Tibial nerve (tissue), 4 donors: Measurements from ENCODE around the gene CLTC. TPM values are rescaled to one million over a fixed set of nuclear protein-coding genes. Genes with fewer than 3 reads are reported as not detected.

Source experiments
- DNase-seq, 2 donors: peaks; one replicate each; pipeline ENCODE4 v3.0.0-alpha.2; 2019; ENCODE audit warnings: low spot score in 2 of 2
- H3K27ac ChIP-seq, 4 donors: fragments of 200-600 bp; sonication (generic) in 3 of 4; one replicate each; pipeline ENCODE4 v1.5.1; 2017 to 2019; ENCODE audit warnings: mild to moderate bottlenecking in 1 of 4
- H3K27me3 ChIP-seq, 2 donors: fragments of 200-600 bp; sonication (generic) in 1 of 2; one replicate each; pipeline versions ENCODE4 v1.5.1 to v1.6.0; 2017 to 2019
- H3K36me3 ChIP-seq, 3 donors: fragments of 200-600 bp; sonication (generic); one replicate each; pipeline ENCODE4 v1.5.1; 2018 to 2019
- H3K4me1 ChIP-seq, 4 donors: fragments of 200-600 bp; sonication (generic) in 3 of 4; one replicate each; pipeline ENCODE4 v1.5.1; 2017 to 2019
- H3K4me3 ChIP-seq, 4 donors: fragments of 200-600 bp; sonication (generic) in 3 of 4; one replicate each; pipeline ENCODE4 v1.5.1; 2017 to 2019; ENCODE audit warnings: mild to moderate bottlenecking in 1 of 4, moderate library complexity in 1 of 4
- H3K9me3 ChIP-seq, 4 donors: fragments of 200-600 bp; sonication (generic) in 3 of 4; one replicate each; pipeline ENCODE4 v1.5.1; 2017 to 2019
- EP300 ChIP-seq, 2 donors: sonication (generic); formaldehyde crosslinking; IDR thresholded peaks; one replicate each; pipeline ENCODE4 v1.6.1; 2017; ENCODE audit warnings: antibody characterized with exemption in 2 of 2, mild to moderate bottlenecking in 1 of 2
- POLR2A ChIP-seq, 2 donors: fragments of 450-650 bp; IDR thresholded peaks; one replicate each; pipeline ENCODE4 v1.6.1; 2017; ENCODE audit warnings: antibody characterized with exemption in 2 of 2, mild to moderate bottlenecking in 2 of 2, moderate library complexity in 2 of 2
- WGBS, 2 donors: methylation state at CpG; one replicate each; pipeline ENCODE4 v1.1.5; 2018; 5-methylcytosine and 5-hydroxymethylcytosine counted together
- total RNA-seq, 4 donors: library from RNA; depleted of rRNA; stranded (reverse); fragments of >200 nt; gene quantifications; one replicate each; pipeline ENCODE4 v1.1.0, GENCODE V29; 2016
- TF ChIP-seq, protein P1 (sequence below), 5 experiments: fragments of 200-600 bp in 3 of 5; fragments of 450-650 bp in 2 of 5; sonication (generic) in 3 of 5; IDR thresholded peaks; one replicate each; pipeline ENCODE4 v1.5.1; 2016 to 2019; ENCODE audit warnings: antibody characterized with exemption in 5 of 5, mild to moderate bottlenecking in 3 of 5, moderate library complexity in 2 of 5

Gene CLTC
- total RNA-seq, 4 donors from 2014 or later: 188 to 245 (median 209) TPM

DNA sequence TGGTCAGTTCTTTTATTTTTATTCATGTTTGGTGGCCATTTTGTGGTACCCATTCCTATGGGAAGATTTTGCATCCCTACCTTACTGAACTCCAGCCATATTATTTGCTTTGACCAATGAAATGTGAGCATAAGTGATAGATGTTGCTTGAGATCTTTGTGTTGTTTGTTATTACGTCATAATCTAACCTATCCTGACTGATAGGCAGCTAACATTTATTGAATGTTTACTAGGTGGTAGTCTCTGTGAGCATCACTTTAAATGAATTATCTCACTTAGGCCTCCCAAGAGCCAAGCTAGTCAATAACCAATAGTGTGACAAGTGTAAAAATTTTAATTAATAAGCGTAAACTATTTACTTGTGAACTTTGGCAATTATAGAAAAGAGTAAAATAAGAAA, 125.3 kb downstream of the CLTC start:
- Histone ChIP-seq H3K4me3 (no peak overlapping the region), H3K27me3 (no peaks in the 10 kb centered on the region), H3K27ac (no peak overlapping the region), H3K36me3 (peaks cover 0 to 33% (median 0%) of the 10 kb centered on the region in 3 donors), H3K9me3 (peaks cover 0 to 6% (median 0%) of the 10 kb centered on the region in 4 donors), H3K4me1 (peaks cover 0 to 4% (median 0%) of the 10 kb centered on the region in 4 donors)
- DNase-seq: no peak
- TF ChIP-seq EP300 (IDR thresholded peaks at IDR 0.05) (no peak), POLR2A (IDR thresholded peaks at IDR 0.05) (no peak)
- TF ChIP-seq, protein P1, sequence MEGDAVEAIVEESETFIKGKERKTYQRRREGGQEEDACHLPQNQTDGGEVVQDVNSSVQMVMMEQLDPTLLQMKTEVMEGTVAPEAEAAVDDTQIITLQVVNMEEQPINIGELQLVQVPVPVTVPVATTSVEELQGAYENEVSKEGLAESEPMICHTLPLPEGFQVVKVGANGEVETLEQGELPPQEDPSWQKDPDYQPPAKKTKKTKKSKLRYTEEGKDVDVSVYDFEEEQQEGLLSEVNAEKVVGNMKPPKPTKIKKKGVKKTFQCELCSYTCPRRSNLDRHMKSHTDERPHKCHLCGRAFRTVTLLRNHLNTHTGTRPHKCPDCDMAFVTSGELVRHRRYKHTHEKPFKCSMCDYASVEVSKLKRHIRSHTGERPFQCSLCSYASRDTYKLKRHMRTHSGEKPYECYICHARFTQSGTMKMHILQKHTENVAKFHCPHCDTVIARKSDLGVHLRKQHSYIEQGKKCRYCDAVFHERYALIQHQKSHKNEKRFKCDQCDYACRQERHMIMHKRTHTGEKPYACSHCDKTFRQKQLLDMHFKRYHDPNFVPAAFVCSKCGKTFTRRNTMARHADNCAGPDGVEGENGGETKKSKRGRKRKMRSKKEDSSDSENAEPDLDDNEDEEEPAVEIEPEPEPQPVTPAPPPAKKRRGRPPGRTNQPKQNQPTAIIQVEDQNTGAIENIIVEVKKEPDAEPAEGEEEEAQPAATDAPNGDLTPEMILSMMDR (IDR thresholded peaks at IDR 0.05): no peak
- 91 to 97% methylated on average over 2 of the region's 2 CpGs for WGBS, 2 donors

Other genes starting within 250 kb of the CLTC start
- 10 to 100 TPM; 31.2 to 38.5 (median 33.5) TPM for gene DHX40, start 54.3 kb upstream of the CLTC start, total RNA-seq
- 10 to 100 TPM; 12.9 to 35.3 (median 27.4) TPM for gene PTRH2, start 87.5 kb downstream of the CLTC start, total RNA-seq
- gene VMP1, start 87.8 kb downstream of the CLTC start, total RNA-seq: 100 to 1,000 TPM; 113 to 427 (median 203) TPM